ENCODE measurements around the gene ABCA12.

Gene ABCA12

DNA sequence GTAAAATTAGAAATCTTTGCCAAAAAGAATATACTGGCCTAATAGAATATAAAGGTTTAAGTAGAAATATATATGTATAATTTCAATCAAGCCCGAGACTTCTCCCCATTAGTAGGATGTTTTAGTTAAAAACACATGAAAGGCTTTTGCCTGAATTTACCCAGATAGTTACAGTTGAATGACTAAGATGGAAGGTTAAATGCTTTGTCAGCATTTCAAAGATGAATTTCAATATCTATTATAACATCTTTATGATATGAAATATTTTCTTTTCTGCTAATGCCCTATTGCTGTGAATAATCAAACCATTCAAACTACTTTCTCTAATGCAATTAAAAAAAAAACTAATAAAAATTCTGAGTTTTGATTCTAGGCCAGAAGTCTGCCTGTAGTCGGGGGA, 18.0 kb upstream of the ABCA12 start:
- Histone ChIP-seq H3K27me3 (ENCODE audit: insufficient read depth, low read length) (no peaks in the 10 kb centered on the region), H3K4me1 (ENCODE audit: control insufficient read depth, insufficient read depth, low read length, unreplicated experiment) (no peaks in the 10 kb centered on the region), H2AFZ (ENCODE audit: low read length, unreplicated experiment) (no peak overlapping the region), H3K79me2 (ENCODE audit: control insufficient read depth, insufficient read depth, low read length, unreplicated experiment) (no peaks in the 10 kb centered on the region), H3K4me3 (ENCODE audit: low read depth, low read length) (no peak overlapping the region), H3K27ac (ENCODE audit: low read depth, low read length) (no peak overlapping the region), H3K36me3 (ENCODE audit: insufficient read depth, low read length) (no peaks in the 10 kb centered on the region)

DNA sequence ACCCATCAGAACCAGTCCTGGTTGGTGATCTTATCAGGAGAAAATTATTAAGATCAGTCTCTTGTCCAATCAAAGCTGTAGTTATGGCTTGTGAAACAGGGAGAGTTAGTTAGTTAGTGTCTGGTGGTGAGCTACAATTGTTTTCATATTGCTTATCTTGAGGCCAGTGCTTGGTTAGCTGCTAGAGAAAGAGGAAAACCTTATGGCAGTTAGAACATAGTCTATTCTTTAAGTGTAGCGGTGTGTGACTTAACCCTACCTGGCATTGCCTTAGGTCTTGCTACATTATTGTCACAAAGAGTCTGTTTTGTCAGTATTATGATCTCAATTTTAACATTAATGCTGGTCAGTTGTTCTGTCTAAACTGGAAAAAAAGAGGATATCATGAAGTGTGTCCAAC, 11.5 kb upstream of the ABCA12 start:
- no peaks in the 10 kb centered on the region for H3K79me2 ChIP-seq (ENCODE audit: control insufficient read depth, insufficient read depth, low read length, unreplicated experiment)
- no peaks in the 10 kb centered on the region for H3K27me3 ChIP-seq (ENCODE audit: insufficient read depth, low read length)
- no peaks in the 10 kb centered on the region for H3K4me1 ChIP-seq (ENCODE audit: control insufficient read depth, insufficient read depth, low read length, unreplicated experiment)
- H3K4me3 ChIP-seq (ENCODE audit: low read depth, low read length) = no peak overlapping the region
- H3K27ac ChIP-seq (ENCODE audit: low read depth, low read length) = no peak overlapping the region
- H3K36me3 ChIP-seq (ENCODE audit: insufficient read depth, low read length) = no peaks in the 10 kb centered on the region
- no peak overlapping the region for H2AFZ ChIP-seq (ENCODE audit: low read length, unreplicated experiment)

DNA sequence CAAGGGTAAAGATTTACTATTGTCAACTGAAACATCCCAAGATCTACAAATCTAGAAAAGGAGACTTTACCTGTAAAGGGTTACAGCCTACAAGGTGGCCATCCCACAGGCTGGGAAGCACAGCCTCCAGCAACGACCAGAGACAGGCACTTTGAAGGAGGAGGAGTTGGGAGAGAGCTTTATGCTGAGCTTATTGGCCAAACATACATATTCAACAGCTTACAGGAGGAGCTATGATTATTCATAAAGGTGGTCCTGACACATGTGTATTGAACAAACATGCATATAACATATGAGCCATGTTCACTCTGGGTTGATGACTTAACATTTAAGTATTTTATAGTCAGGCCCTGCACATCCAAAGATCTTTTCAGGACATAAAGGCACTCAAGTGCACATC, 11.1 kb upstream of the ABCA12 start:
- no peaks in the 10 kb centered on the region for H3K79me2 ChIP-seq (ENCODE audit: control insufficient read depth, insufficient read depth, low read length, unreplicated experiment)
- H3K4me3 ChIP-seq (ENCODE audit: low read depth, low read length) = no peak overlapping the region
- no peaks in the 10 kb centered on the region for H3K27me3 ChIP-seq (ENCODE audit: insufficient read depth, low read length)
- H3K27ac ChIP-seq (ENCODE audit: low read depth, low read length) = no peak overlapping the region
- H3K36me3 ChIP-seq (ENCODE audit: insufficient read depth, low read length) = no peaks in the 10 kb centered on the region
- no peak overlapping the region for H2AFZ ChIP-seq (ENCODE audit: low read length, unreplicated experiment)
- H3K4me1 ChIP-seq (ENCODE audit: control insufficient read depth, insufficient read depth, low read length, unreplicated experiment) = no peaks in the 10 kb centered on the region

DNA sequence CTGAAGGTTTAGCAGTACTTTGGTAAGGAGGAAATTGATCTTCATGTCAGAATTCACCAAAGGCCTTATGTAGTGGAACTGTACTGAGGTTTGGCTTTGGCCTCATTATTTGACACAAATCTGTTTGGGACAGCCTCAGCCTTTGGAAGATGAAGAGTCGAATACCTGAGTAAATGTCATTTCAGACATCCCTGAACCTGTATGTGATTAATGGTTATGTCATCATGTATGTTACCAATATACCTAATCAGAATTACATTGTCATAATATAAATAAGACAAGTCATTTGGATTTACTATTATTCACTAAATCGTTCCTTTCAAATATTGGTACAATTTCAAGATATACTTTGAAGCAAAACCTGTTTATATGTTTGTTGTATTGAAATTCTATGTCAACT, 10.6 kb upstream of the ABCA12 start:
- H3K27me3 ChIP-seq (ENCODE audit: insufficient read depth, low read length) = no peaks in the 10 kb centered on the region
- H3K4me1 ChIP-seq (ENCODE audit: control insufficient read depth, insufficient read depth, low read length, unreplicated experiment) = no peaks in the 10 kb centered on the region
- H3K36me3 ChIP-seq (ENCODE audit: insufficient read depth, low read length) = no peaks in the 10 kb centered on the region
- H3K27ac ChIP-seq (ENCODE audit: low read depth, low read length) = no peak overlapping the region
- no peak overlapping the region for H3K4me3 ChIP-seq (ENCODE audit: low read depth, low read length)
- H3K79me2 ChIP-seq (ENCODE audit: control insufficient read depth, insufficient read depth, low read length, unreplicated experiment) = no peaks in the 10 kb centered on the region
- H2AFZ ChIP-seq (ENCODE audit: low read length, unreplicated experiment) = no peak overlapping the region

DNA sequence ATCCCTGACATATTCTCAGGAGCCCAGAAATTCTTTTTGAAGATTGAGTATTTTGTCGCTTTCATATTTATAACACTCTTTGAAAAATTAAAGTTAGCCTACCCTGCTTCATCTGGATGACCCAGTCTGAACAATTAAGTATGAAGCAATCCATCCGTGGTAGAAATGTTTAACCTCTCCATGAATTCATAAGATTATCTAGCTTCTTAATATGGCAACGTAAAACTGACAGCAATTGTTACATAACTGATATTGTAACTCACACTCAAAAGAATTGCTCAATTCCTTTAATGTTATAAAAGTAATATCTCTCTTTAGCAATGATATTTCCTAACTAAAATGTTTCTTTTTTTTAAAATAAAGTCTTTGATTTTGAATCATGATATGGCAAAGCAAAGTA, 7.2 kb upstream of the ABCA12 start:
- H3K27ac ChIP-seq (ENCODE audit: low read depth, low read length) = no peak overlapping the region
- no peaks in the 10 kb centered on the region for H3K4me1 ChIP-seq (ENCODE audit: control insufficient read depth, insufficient read depth, low read length, unreplicated experiment)
- H3K79me2 ChIP-seq (ENCODE audit: control insufficient read depth, insufficient read depth, low read length, unreplicated experiment) = no peaks in the 10 kb centered on the region
- H3K27me3 ChIP-seq (ENCODE audit: insufficient read depth, low read length) = no peaks in the 10 kb centered on the region
- no peak overlapping the region for H3K4me3 ChIP-seq (ENCODE audit: low read depth, low read length)
- H3K36me3 ChIP-seq (ENCODE audit: insufficient read depth, low read length) = no peaks in the 10 kb centered on the region
- H2AFZ ChIP-seq (ENCODE audit: low read length, unreplicated experiment) = no peak overlapping the region

DNA sequence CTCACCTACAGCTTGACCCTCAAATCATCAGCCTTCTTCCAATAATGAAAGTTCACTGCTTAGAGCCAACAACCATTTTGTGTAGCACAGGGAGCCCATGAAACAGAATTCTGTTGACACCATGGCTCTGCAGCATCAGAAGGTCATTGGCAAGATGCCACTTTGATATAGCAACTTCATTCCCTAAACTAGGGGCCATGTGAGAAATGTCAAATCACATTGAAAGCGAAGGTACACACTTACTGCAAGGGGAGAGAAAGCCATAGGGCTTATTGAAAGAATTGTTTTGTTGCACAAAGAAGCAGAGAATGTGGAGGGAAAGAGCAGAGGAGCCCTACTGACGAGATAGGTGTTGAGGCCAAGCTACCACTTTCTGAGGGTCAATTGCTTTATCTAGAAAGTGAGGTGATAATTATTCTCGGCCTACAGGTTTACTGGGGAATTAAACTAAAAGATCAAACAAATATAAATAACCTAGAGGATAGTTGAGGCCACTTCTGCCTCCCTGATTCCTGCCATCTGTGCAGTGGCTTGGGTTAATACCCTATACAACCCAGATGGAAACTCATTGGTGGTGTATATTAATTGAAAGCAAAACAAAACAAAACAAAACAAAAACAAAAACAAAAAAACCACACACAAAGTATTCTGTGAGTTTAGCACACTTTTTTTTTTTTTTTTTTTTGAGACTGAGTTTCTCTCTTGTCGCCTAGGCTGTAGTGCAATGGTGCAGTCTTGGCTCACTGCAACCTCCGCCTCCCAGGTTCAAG, 5.9 kb upstream of the ABCA12 start:
- Histone ChIP-seq H3K27ac (ENCODE audit: low read depth, low read length) (no peak overlapping the region), H3K27me3 (ENCODE audit: insufficient read depth, low read length) (no peaks in the 10 kb centered on the region), H3K79me2 (ENCODE audit: control insufficient read depth, insufficient read depth, low read length, unreplicated experiment) (no peaks in the 10 kb centered on the region), H3K4me3 (ENCODE audit: low read depth, low read length) (no peak overlapping the region), H2AFZ (ENCODE audit: low read length, unreplicated experiment) (no peak overlapping the region), H3K36me3 (ENCODE audit: insufficient read depth, low read length) (no peaks in the 10 kb centered on the region), H3K4me1 (ENCODE audit: control insufficient read depth, insufficient read depth, low read length, unreplicated experiment) (peaks cover 3% of the 10 kb centered on the region)

DNA sequence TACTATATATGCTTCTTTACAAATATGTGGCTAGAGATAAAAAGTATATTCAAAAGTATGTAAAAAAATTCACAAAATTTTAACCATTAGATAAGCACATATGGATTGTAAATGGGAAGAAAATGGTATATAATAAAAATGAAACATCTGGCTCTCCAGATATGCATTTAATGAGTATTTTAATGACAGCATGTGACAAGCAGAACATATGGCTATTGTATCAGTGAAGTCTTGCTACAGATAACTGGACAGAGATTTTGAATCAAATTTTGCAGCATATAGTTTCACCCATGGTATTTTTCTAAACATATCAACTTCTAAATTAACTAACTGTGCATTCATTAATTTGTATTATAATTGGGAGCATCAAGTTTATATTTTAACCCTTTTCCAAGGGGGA, 5.0 kb upstream of the ABCA12 start:
- H3K27me3 ChIP-seq (ENCODE audit: insufficient read depth, low read length) = no peaks in the 10 kb centered on the region
- H3K79me2 ChIP-seq (ENCODE audit: control insufficient read depth, insufficient read depth, low read length, unreplicated experiment) = no peaks in the 10 kb centered on the region
- no peak overlapping the region for H3K4me3 ChIP-seq (ENCODE audit: low read depth, low read length)
- H3K36me3 ChIP-seq (ENCODE audit: insufficient read depth, low read length) = no peaks in the 10 kb centered on the region
- H2AFZ ChIP-seq (ENCODE audit: low read length, unreplicated experiment) = no peak overlapping the region
- peaks cover 3% of the 10 kb centered on the region for H3K4me1 ChIP-seq (ENCODE audit: control insufficient read depth, insufficient read depth, low read length, unreplicated experiment)
- no peak overlapping the region for H3K27ac ChIP-seq (ENCODE audit: low read depth, low read length)

DNA sequence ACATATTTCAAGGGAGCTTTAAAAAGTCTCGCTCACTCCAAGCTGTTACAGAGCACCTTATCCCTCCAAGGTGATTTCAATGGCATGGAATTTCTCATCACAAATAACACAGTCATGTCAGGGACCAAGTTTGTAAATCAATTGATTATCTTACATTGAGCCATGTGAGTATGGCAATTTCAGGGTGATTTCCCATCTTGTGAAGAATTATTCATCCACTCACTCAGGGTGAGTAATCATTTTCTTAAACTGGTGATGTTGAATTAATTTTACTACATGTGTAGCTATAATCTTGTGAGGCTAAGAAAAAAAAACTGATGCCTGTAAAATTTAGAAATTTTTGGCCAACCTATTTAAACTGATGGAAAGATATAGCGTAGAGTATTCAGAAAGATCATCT, 3.3 kb upstream of the ABCA12 start:
- no peaks in the 10 kb centered on the region for H3K79me2 ChIP-seq (ENCODE audit: control insufficient read depth, insufficient read depth, low read length, unreplicated experiment)
- peaks cover 19% of the 10 kb centered on the region for H3K4me1 ChIP-seq (ENCODE audit: control insufficient read depth, insufficient read depth, low read length, unreplicated experiment)
- no peak overlapping the region for H2AFZ ChIP-seq (ENCODE audit: low read length, unreplicated experiment)
- no peak overlapping the region for H3K27ac ChIP-seq (ENCODE audit: low read depth, low read length)
- H3K27me3 ChIP-seq (ENCODE audit: insufficient read depth, low read length) = no peaks in the 10 kb centered on the region
- H3K36me3 ChIP-seq (ENCODE audit: insufficient read depth, low read length) = no peaks in the 10 kb centered on the region
- no peak overlapping the region for H3K4me3 ChIP-seq (ENCODE audit: low read depth, low read length)

DNA sequence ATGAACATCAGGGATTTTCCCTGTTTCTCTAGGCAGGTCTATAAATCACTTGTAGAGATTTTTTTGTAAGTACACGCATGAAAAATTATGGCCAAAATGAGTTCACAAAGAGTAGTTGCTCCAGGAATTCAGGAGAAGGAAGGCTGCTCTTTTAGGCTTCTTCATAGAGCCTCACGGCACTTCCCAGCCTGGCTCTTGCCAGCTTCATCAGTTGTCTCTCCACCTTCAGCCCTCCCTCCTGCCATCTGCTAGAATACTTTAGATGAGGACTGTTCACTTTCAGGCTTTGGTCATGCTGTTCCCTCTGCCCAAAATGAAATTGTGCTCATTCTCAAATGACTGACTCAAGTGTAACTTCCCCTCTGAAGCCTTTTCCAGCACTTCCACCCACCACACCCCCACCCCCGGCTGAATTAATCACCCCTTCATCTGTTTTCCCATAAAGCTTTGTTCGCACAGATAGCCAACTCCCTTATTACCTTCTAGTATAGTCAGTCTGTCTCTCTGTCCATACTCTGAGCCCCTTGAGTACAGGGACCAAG, 1.8 kb upstream of the ABCA12 start:
- Histone ChIP-seq H3K36me3 (ENCODE audit: insufficient read depth, low read length) (no peaks in the 10 kb centered on the region), H3K27ac (ENCODE audit: low read depth, low read length) (no peak overlapping the region), H3K79me2 (ENCODE audit: control insufficient read depth, insufficient read depth, low read length, unreplicated experiment) (no peaks in the 10 kb centered on the region), H3K4me1 (ENCODE audit: control insufficient read depth, insufficient read depth, low read length, unreplicated experiment) (peaks cover 21% of the 10 kb centered on the region), H2AFZ (ENCODE audit: low read length, unreplicated experiment) (no peak overlapping the region), H3K4me3 (ENCODE audit: low read depth, low read length) (no peak overlapping the region), H3K27me3 (ENCODE audit: insufficient read depth, low read length) (no peaks in the 10 kb centered on the region)

DNA sequence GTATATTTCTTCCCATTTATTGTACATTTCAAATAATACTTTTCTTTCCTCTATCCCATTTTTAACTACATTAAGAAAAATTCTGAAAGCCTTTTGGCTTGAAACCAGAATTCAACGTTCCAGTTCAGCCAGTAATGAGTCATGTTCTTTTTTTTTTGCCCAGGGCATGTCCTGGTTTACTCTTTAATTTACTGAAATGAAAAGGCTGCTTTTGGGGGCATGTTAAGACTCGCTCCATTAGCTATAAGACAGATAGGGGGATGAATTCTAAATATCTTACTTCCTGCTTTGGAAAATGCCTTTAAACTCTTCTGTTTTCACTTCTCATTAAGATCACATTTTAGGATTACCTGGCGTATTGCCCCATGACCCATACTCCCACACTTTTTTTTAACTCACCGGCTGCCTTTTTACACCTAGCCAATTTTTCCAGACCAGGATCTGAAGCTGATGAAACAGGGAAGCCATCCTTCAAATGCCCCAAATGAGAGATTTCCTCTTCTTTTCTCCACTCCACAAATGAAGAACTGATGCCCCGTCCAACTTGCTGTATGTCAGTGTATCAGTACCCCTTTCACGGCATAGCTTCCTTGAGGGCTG, 585 bp downstream of the ABCA12 start:
- Histone ChIP-seq H3K27ac (ENCODE audit: low read depth, low read length) (peak overlapping the region; percentile 54; the same call in 1 of the 2 replicates), H3K4me1 (ENCODE audit: control insufficient read depth, insufficient read depth, low read length, unreplicated experiment) (peaks cover 21% of the 10 kb centered on the region), H3K27me3 (ENCODE audit: insufficient read depth, low read length) (no peaks in the 10 kb centered on the region), H2AFZ (ENCODE audit: low read length, unreplicated experiment) (no peak overlapping the region), H3K36me3 (ENCODE audit: insufficient read depth, low read length) (no peaks in the 10 kb centered on the region), H3K79me2 (ENCODE audit: control insufficient read depth, insufficient read depth, low read length, unreplicated experiment) (no peaks in the 10 kb centered on the region), H3K4me3 (ENCODE audit: low read depth, low read length) (no peak overlapping the region)

DNA sequence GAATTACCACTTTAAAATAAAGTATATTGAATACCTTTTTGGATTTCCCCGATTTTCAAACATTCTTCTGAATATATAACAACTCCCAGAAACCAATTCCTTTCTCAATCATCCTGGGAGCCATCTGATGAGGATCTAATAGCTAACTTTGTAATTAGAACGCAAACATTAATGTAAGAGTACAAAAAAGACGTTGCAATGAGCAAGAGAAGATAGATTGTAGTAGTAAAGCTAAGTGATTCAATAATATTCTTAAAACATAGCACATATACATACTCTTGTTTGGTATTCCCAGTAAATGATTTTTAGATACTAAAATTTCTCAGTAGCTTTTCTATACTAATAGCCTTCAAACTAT, 1.1 kb downstream of the ABCA12 start:
- Histone ChIP-seq H3K79me2 (ENCODE audit: control insufficient read depth, insufficient read depth, low read length, unreplicated experiment) (no peaks in the 10 kb centered on the region), H3K27me3 (ENCODE audit: insufficient read depth, low read length) (no peaks in the 10 kb centered on the region), H3K27ac (ENCODE audit: low read depth, low read length) (peak overlapping the region; percentile 54), H2AFZ (ENCODE audit: low read length, unreplicated experiment) (no peak overlapping the region), H3K36me3 (ENCODE audit: insufficient read depth, low read length) (no peaks in the 10 kb centered on the region), H3K4me1 (ENCODE audit: control insufficient read depth, insufficient read depth, low read length, unreplicated experiment) (peaks cover 21% of the 10 kb centered on the region), H3K4me3 (ENCODE audit: low read depth, low read length) (no peak overlapping the region)
